Measurements from ENCODE around the gene USP21.

- no peak for TF ChIP-seq CTCF (IDR thresholded peaks at IDR 0.05; ENCODE audit: borderline replicate concordance, extremely low read depth, low read length, poor library complexity, severe bottlenecking)
- TF ChIP-seq EZH2 (IDR thresholded peaks at IDR 0.05; ENCODE audit: borderline replicate concordance, low read depth, low read length, severe bottlenecking): no peak
These were observed 21.4 kb upstream of the USP21 start for GRCh38 chr1:161137881-161138280.
